HG02610 (cell line): ENCODE data around the gene CYP4F12.

Experiments used
- ATAC-seq: cut with Tn5 transposase; IDR thresholded peaks from one replicate; pipeline ENCODE4 v1.9.1; 2021; ENCODE audit warnings: mild to moderate bottlenecking, moderate library complexity; ENCODE audit not compliant: unreplicated experiment

The CYP4F12 gene, protein sequence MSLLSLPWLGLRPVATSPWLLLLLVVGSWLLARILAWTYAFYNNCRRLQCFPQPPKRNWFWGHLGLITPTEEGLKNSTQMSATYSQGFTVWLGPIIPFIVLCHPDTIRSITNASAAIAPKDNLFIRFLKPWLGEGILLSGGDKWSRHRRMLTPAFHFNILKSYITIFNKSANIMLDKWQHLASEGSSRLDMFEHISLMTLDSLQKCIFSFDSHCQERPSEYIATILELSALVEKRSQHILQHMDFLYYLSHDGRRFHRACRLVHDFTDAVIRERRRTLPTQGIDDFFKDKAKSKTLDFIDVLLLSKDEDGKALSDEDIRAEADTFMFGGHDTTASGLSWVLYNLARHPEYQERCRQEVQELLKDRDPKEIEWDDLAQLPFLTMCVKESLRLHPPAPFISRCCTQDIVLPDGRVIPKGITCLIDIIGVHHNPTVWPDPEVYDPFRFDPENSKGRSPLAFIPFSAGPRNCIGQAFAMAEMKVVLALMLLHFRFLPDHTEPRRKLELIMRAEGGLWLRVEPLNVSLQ

DNA sequence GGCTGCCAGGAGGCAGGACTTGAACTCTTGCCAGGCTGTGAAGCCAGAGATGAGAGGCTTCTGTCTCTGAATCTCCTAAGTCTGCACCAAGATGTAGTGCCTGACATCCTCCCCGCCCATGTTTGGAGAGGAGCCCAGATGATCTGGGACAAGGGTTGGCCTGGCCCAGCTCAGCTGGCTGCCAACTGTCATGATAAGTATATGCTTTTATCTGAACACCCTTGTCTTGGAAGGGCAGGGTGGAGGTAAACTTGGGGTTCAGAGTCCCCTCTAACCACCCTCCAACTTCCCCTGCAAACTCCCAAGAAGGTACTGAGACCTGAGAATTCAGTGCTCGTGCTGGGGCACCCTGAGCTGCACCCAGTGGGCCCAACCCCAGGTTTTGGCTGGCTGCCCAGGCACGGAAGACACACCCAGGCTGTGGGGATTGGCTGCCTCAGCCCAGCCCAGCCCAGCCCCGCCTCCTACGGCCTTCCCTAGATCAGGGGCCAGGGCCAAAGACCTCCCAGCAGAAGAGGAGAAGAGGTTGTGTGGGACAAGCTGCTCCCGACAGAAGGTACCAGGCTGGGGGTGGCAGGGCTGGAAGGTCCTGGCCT lies at the start of gene CYP4F12:
TSS of gene CYP4F12 (plus strand) at position 508 of the 596 bp plus-strand sequence. CDS start 443 bp downstream, outside the sequence.
- ATAC-seq = no peak

DNA sequence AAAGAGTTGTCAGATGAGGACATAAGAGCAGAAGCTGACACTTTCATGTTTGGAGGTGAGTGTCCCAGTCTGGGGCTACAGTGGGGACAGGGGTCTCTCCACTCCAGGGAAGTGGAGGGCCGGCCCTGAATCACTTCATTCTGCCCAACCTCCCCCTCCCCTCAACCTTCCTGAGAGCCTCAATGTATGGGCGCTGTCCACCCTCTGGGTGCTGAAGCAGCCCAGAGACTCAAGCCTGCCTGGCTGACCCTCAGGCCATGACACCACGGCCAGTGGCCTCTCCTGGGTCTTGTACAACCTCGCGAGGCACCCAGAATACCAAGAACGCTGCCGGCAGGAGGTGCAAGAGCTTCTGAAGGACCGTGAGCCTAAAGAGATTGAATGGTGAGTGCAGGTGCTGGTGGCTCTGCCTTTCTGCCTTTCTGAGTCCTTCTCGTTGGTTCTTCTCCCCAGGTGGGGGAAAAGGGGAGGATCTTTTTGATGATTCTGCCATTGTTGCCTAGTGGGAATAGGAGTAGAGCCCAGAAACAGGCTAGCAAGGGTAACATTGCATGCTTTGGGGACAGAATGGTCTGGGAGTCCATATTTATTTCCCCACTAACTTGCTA lies 49.1 kb upstream of the CYP4F12 start:
- ATAC-seq = no peak

DNA sequence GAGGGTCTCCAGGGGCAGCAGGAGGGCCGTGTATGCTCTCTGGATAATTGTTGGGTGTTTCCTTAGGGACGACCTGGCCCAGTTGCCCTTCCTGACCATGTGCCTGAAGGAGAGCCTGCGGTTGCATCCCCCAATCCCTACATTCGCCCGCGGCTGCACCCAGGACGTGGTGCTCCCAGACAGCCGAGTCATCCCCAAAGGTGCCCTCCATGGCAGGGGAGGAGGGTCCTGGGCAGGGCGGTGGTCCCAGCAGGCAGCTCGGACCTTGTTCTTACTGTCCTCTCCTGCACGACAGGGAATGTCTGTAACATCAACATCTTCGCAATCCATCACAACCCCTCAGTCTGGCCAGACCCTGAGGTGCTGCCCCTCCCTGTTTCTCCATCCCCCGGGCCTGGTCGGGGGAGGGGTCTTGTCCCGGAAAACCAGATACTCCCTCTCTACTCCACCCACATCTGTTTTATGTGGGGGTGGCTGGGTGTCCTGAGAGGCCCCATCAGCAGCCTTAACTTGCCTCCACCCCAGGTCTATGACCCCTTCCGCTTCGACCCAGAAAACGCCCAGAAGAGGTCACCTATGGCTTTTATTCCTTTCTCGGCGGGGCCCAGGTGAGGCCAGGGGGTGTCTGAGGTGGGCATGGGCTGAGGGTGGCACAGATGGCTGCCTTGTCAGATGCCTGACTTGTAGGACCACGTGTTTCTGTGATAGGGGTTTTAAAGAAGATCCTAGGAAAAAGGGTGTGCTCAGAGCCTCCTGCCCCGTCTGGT lies 44.5 kb upstream of the CYP4F12 start:
- ATAC-seq = no peak

DNA sequence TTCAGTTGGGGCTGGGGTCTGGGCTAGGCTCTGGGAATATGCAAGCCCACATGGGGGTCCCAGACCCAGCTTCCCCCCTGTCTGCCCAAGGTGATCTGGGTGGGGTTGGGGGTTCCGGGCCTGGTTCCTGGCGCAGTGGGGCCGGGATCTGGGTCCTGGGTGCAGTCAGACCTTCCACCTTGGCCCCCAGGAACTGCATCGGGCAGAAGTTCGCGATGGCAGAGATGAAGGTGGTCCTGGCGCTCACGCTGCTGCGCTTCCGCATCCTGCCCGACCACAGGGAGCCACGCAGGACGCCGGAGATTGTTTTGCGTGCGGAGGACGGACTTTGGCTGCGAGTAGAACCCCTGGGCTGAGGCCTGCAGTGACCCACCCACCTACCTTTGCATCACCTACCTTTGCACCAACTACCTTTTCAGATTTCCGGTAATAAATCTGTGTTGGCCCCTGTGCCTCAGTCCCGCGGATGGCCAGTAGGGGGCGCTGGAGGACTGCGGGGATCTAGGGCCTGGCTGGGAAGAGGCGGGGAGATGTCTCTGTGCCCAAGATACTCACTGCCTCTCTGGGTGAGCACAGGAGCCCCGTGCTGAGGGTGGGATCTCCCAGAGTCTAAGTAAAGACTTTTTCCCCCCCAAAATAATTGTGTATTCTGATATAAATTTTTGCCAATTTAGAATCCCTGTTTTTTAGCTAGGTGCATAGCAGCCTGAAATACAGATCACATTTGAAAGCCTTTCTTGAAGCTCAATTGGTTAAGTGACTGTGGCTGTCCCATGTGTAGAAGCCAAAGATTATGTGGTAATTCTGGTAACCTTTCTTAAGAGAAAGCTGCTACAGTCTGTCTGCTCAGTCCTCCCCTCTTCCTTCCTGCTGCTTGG lies 43.6 kb upstream of the CYP4F12 start:
- ATAC-seq = no peak

DNA sequence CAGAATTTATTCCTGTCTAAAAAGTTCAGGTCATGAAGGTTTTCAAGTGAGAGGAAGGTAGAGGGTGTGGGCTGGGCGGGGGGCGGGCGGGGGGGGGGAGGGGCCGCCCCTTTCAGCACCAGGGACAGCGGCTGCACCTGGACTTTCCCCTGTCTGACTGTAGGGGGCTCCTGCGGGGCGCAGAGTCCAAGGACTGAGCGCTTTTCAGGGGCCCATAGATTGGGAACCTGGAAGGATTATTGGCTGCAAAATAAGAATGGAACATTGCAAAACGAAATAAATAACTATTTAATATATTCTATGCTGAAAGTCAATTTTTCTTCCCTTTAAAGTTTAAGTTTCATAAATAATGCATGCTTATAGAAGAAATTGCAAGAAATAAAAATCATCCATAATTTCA lies 41.1 kb upstream of the CYP4F12 start:
- ATAC-seq = no peak

DNA sequence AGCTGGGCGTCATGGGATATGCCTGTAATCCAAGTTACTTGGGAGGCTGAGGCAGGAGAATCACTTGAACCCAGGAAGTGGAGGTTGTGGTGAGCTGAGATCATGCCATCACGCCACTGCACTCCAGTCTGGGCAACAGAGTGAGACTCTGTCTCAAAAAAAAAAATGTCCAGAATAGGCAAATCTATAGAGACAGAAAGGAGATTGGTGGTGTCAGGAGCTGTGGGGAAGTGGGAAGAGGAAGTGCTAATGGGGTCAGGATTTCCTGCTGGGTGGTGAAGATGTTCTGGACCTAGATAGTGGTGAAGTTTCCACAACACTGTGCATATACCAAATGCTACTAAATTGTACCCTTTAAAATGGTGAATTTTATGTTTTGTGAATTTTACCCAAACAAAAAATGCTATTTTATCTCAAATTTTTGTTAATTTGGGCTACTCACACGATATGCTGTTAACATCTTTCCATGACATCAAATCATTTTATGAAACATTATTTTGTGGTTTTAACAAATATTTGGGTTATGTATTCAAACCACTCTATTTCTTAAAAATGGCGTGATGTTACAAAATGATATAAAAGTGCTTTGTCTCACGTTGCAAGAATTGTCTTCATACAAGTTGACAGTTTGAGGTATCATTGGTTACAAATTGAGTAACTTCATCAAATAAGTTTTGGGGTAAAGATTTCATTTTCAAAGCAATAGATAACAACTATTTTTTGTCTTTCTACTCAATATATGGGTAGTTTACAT lies 39.6 kb upstream of the CYP4F12 start:
- ATAC-seq = no peak

DNA sequence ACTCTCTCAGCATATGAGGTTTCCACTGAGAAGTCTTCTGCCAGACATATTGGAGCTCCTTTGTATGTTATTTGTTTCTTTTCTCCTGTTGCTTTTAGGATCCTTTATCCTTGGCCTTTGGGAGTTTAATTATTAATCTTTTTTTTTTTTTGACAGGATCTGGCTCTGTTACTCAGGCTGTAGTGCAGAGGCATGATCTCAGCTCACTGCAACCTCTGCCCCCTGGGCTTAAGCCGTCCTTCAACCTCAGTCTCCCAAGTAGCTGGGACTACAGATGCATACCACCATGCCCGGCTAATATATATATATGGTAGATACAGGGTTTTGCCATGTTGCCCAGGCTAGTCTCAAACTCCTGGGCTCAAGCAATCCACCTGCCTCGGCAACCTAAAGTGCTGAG lies 38.8 kb upstream of the CYP4F12 start:
- ATAC-seq = no peak

DNA sequence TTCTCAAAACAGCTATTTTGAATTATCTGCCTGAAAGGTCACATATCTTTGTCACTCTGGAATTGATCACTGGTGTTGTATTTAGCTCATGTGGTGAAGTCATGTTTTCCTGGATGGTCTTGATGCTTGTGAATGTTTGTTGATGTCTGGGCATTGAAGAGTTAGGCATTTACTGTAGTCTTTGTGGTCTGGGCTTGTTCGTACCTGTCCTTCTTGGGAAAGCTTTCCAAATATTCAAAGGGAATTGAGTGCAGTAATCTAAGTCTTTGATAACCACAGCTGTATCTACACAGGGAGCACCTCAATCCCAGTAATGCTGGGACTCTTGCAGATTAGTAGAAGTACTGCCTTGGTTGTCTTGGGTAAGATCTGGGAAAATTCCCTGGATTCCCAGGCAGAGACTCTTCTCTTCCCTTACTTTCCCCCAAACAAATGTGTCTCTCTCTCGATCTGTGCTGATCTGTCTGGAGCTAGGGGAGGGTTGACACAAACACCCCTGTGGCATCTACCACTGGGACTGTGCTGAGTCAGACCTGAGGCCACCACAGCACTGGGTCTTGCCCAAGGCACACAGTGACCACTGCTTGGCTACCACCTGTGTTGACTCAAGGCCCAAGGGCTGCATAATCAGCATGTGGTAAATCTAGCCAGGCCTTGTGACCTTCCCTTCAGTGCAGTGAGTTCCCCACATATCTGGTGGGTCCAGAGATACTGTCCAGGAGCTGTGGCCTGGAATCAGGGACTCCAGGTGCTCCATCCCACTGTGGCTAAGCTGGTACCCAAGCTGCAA lies 37.7 kb upstream of the CYP4F12 start:
- ATAC-seq = no peak

DNA sequence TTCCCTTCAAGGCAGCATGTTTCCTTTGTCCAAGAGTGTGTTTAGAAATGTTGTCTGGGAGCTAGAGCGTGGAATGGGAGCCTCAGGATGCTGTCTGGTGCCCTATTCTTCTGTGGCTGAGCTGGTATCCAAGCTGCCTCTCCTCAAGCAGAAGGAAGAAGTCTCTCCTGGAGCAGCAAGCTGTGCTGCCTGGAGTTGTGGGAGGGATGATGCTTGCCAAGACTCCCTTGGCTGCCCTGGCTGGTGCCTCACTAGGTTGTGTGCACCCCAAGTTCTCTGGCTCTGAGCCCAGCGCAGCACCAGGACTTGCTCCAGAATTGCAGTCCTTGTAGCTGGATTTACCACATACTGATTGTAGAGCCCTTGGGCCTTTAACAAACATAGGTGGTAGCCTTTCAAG lies 36.9 kb upstream of the CYP4F12 start:
- ATAC-seq = no peak

DNA sequence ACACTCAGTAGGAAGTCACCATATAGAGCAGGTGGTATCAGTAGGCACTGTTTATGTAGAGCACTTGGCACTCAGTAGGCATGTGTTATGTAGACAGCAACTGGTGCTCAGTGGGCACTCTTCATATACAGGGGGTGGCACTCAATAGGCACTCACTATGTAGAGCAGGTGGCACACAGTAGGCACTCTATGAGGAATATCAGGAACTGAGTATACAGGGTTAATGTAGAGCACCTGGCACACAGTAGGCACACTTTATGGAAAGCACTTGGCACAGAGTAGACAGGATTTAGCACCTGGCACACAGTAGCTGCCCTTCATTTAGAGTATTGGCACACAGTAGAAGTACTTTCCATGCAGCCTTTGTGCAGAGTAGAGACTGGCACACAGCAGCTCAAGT lies 33.3 kb upstream of the CYP4F12 start:
- no peak for ATAC-seq

DNA sequence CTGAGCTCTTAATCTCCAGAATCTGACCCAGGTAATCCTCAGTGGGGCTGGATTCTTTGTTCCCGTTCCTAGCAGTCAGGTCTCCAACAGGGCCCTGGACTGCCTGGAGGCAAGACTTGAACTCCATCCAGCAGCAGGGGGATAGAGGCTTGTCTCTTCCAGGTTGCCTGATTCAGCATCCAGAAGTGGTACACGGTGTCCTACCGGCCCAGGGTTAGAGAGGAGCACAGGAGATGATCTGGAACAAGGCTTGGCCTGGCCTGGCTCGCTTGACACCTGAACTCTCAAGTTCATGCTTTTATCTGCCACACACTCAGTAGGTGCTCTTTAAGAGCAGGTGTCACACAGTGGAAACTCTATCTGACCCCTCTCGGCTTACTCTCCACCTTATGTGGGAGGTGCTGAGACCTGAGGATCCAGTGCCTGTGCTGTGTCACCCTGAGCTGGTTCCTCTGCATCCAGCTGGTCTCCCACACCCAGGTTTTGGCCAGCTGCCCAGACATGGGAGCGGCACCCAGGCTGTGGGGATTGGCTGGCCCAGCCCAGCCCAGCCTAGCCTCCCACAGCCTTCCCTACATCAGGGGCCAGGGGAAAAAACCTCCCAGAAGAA lies 32.5 kb upstream of the CYP4F12 start, which contains the start of gene CYP4F3:
TSS of gene CYP4F3 (plus strand) at position 604 of the 610 bp plus-strand sequence. CDS start 519 bp downstream, outside the sequence.
- ATAC-seq = no peak

DNA sequence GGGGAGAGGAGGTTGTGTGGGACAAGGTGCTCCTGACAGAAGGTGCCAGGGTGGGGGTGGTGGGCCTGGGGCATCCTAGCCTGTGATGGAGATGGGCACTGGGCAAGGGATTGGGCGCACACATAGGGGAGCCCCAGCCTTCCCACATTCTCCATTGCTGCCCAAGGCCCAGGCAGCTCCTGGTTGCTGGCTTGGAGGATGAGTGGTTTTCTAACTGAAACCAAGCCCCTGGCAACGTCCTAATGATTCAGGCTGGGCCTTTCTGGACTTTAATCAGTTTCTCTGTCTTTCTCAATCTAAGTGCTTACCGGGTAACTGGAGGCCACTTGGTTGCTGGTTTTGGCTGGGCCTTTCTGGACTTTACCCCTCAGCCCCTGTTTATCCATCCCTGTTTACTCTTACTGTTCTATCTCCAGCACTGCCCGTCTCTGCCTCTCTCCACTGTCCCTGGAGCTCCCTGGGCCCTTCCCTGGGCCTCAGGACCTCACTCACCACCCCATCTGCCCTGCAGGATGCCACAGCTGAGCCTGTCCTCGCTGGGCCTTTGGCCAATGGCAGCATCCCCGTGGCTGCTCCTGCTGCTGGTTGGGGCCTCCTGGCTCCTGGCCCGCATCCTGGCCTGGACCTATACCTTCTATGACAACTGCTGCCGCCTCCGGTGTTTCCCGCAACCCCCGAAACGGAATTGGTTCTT lies 31.8 kb upstream of the CYP4F12 start:
- no peak for ATAC-seq

DNA sequence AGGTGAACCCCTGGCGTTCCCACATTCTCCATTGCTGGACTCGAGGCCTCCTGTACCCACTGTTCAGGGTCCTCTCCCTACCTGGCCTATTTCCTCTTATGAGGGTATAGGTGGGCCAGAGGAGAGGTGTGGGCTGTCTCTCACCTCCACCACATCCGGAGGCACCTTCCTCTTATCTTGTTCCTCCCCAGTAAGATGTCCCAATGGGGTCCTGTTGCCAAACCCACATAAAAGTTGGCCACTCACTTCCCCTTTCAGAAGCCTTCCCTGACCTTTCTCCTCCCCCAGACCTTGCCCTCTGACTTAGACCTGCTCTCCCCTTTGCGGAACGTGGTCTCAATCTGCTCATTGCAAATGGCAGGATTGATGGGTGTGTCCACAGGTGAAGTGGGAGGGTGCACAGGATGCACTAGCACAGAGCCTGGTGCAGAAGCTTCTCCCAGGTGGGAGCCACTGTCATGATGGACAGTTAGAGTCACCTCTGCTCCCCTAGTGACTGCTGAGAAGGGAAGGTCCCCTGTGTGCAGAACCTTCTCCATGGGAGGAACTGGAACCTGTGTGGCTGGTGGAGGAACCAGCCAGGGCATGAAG lies 30.9 kb upstream of the CYP4F12 start:
- ATAC-seq = no peak

DNA sequence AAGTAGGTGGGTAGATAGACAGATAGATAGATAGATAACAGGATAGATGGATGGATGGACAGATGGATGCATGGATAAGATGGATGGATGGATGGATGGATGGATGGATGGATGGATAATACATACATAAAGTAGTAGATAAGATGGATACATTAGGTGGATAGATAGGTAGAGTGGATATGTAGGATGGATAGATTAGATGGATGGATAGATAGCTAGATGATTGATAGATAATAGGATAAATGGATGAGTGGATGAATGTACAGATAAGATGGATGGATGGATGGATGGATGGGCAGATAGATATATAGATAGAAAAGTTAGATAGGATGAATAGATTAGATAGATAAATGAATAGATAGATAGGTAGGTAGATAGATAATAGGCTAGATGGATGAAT lies 30.1 kb upstream of the CYP4F12 start:
- no peak for ATAC-seq

DNA sequence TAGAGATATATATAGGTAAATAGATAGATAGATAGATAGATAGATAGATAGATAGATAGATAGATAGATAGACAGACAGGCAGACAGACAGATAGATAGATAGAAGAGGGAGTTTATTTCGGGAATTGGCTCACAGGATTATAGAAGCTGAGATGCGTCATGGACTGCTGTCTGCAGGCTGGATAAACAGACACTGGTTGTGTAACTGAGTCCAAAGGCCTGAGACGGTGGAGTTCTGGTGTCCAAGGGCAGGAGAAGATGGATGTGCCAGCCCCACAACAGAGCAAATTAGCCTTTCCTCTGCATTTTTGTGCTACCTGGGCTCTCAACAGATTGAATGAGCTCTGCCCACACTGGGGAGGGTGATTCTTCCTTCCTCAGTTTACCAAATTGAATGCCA lies 29.5 kb upstream of the CYP4F12 start:
- ATAC-seq = no peak

DNA sequence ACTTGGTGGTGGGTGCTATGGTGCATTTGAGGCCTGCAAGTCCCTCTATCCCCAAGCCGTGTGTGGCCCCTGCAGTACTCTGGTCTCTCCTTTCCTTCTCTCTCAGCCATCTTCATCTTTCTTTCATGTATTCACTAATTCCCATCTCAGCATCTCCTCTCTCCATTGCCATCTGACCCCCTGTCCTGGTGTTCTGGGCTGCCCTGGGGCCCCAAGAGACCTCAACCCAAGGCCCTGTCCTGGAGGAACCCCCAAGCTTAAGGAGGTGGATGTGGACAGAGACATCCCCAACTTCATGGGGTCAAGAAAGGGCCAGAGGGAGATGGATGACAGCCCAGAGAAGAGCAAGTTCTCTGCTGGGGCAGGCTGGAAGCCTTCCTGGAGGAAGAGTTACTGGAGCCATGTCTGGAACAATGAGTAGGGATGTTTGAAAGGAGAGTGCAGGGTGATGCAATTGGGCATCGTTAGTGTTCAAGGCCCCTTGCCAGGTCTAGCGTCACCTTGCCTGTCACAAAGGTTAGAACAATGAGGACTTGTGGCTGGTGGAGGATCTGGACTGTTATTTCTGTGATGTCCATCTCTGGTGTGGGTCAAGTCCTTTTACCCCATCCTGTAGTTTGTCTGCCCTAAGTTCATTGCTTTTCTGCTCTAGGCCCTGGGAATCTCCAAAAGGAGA lies 28.7 kb upstream of the CYP4F12 start:
- ATAC-seq = no peak

DNA sequence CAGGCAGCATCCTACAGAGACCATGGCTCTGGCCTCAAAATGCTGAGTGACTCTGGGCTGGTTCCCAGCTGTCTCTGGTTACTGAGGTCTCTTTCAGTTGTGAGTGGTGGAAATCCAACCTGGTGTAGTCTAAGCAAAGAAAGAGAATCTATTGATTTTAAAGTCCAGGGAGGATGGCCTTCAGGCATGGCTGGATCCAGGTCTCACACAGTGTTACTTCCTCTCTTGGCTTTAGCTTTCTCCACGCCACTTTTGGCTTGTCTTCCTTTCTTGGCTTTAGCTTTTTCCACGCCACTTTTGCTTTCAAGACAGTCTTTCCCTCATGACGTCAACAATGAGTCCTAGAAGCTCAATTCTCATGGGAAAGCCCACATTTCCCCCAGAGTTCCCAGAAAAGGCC lies 28.1 kb upstream of the CYP4F12 start:
- no peak for ATAC-seq
